OCI-LY7 (cell line): ENCODE data around the gene MAP3K19.

Experiments
- CTCF ChIP-seq: fragments of 200-600 bp; sonication (generic); conservative IDR thresholded peaks from 2 replicates; pipeline ENCODE4 v1.5.1; 2014; ENCODE audit warnings: mild to moderate bottlenecking, antibody characterized with exemption, low read length, moderate library complexity, mixed read lengths
- EZH2phosphoT487 ChIP-seq: fragments of 200-600 bp; sonication (generic); IDR thresholded peaks from 2 replicates; pipeline ENCODE4 v1.6.1; 2018; ENCODE audit warnings: low read depth, borderline replicate concordance, mild to moderate bottlenecking, mixed run types, antibody characterized with exemption, low read length, moderate library complexity, mixed read lengths

- TF ChIP-seq CTCF (no peak), EZH2phosphoT487 (no peak)
Measured at GRCh38 chr2:134919341-134920210, 127.7 kb downstream of the MAP3K19 start.
